Stimulated activated CD8-positive, alpha-beta memory T cell treated with anti-CD3 and anti-CD28 coated beads, Interleukin-7, amount 100 ng/mL, for 24 hours (primary cell): Measurements from ENCODE around the gene CEP83.
"Not testable (repeated sequence)": the region's sequence is repeated elsewhere in the genome, so short reads cannot be mapped to it uniquely, and the experiment has no call there.

Experiments
- DNase-seq: peaks from one replicate; pipeline ENCODE4 v3.0.0-alpha.2; 2020; ENCODE audit warnings: low read depth

Gene CEP83

DNA sequence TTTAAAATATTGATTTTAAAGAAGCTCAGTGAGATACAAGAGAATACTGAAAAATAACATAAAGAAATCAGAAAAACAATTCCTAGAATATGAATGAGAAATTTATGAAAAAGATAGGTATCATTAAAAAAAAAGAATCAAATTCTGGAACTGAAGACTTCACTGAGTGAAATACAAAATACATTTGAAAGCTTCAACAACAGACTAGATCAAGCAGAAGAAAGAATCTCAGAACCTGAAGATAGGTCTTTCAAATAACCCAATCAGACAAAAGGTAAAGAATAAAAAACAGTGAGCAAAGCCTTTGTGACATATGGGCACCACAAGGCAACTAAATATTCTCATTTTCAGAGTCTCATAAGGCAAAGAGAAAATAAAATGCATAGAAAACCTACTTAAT lies 29.4 kb downstream of the CEP83 start:
- no peak for DNase-seq

GRCh38 chr12:94429633-94430032 lies 30.0 kb downstream of the CEP83 start:
- DNase-seq: no peak

DNA sequence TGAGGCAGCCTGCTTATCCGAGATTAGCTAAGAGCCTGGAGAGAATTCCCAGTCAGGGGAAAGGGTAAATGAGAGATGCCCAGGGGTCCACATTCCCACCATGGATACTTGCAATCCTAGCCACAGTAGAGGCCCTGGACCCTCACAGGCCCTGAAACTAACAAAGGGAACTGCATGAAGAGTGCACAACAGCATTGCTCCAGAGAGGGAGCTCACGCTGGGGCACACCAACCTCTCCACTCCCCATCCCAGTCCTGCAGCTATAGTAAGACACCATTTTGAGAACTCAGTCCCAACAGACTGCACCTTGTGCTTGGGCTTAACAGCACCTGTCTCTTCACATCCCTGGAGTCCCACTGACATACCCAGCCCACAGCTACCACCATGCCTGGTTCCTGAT lies 30.5 kb downstream of the CEP83 start:
- no peak for DNase-seq

GRCh38 chr12:94427501-94428381 lies 31.9 kb downstream of the CEP83 start:
- DNase-seq: no peak

DNA sequence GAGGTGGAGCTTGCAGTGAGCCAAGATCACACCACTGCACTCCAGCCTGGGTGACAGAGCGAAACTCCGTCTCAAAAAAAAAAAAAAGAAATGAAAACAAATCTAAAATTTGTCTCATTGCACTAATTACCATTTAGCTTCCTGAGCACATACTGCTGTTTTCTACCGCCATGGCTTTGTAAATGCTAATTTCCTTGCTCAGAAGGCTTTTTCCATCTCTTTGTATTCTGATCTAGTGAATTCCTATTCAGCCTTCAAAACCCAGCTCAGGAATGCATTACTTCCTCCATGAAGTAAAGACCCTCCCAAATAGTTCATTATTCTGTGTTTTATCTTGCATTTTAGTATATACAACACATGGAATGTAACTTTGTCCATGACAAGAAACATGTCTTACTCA lies 33.6 kb downstream of the CEP83 start:
- DNase-seq: no peak

DNA sequence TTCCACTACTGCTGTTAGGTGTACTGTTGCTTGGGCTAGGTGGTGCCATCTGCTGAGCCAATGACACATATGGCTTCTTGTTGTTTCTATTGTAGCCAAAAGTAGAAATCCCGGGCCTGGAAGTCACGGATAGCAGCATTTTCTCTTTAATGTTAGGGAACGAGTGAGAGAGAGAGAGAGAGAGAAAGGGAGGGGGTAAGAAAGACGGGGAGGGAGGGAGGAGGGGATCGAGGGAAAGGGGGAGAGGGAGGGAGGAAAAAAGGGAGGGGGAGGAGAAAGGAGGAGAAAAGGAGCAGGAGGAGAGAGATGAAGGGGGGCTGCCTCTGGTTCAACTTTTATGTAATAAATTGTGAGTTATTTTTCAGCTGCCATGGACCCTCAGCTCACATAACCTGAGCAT lies 34.8 kb downstream of the CEP83 start:
- not testable (repeated sequence) for DNase-seq

DNA sequence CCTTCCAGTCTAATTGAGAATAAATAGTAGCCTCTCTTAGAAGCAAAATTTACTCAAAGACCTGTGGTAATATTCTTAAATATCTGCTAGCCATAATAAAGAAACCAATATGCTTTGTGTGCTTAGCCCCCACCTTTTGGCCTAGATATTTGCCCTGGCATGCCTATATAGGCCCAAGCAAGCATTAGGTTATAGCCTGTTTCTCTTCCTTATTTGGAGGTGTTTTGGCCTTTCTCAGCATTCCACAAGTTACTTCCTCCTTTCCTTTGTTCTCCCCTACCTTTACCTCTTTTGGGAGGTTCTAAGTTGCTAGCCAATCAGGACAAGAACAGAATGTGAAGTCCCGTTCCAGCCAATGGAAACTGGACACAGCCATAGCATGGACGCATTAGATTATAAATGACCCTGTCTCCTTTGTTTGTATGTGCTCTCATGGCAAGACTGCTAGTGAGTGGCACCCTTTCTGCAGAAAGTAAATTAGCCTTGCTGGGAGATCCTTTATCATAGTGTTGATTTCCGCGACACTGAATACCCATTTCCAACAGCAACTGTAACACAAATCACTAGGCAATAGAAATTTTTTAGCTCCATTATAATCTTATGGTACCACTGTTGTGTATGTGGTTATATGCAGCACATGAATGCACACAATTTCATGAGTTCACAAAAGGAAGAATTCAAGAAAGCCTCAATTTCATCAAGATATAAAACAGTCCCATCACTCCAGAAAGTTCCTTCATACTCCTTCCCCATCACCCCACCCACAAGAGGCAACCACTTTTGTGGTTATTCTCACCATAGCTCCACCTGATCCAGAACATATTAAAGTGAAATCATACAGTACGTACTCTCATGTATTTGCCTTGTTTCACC lies 37.6 kb downstream of the CEP83 start:
- DNase-seq: no peak

GRCh38 chr12:94418517-94418916 lies 41.1 kb downstream of the CEP83 start:
- no peak for DNase-seq

DNA sequence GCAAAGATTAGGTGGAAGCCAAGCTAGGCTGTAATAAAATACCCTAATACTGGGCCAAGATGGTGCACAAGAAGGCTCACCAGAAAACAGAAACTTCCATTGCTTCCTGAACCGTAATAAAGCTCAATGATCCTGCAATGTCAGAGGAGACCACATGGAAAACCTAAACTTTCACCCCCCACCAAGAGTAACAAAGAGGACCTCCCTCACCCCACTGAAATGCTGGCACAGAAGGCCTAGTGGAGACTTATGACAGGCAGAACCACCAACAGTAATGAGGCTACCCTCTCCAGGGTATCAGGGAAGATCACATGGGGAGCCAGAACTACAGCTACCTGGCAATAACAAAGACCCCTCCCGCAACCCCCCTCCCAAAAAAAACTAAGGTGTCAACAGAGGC lies 43.1 kb downstream of the CEP83 start:
- DNase-seq: no peak

- no peak for DNase-seq
Measured at GRCh38 chr12:94415066-94415465, 44.6 kb downstream of the CEP83 start.

- no peak for DNase-seq
Measured at GRCh38 chr12:94405413-94406116, 54.1 kb downstream of the CEP83 start.

- DNase-seq: no peak
Measured at GRCh38 chr12:94404854-94405253, 54.8 kb downstream of the CEP83 start.

DNA sequence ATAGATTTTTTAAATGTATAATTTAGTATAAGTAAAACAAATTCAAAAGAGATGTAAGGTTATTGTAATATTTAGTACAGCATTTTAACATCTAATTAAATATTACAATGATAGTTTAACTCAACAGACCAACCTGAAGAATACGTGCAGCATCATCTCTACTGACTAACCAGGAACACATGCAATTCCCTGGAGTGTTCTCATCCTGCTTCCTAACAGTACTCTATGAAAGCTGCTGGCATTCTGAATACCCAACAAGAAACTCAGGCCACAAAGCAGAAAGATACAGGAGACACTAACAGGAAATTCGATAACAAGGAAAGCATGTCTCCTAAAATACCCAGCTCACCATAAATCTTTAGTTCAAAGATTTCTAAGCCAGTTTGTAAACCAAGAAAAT lies 58.3 kb downstream of the CEP83 start:
- no peak for DNase-seq

GRCh38 chr12:94398685-94399084 lies 61.0 kb downstream of the CEP83 start:
- not testable (repeated sequence) for DNase-seq

GRCh38 chr12:94397401-94397800 lies 62.3 kb downstream of the CEP83 start:
- DNase-seq: no peak

GRCh38 chr12:94396014-94396413 lies 63.7 kb downstream of the CEP83 start:
- not testable (repeated sequence) for DNase-seq

GRCh38 chr12:94390130-94390485 lies 69.6 kb downstream of the CEP83 start:
- no peak for DNase-seq

- DNase-seq: not testable (repeated sequence)
Measured at GRCh38 chr12:94389482-94390129, 70.1 kb downstream of the CEP83 start.

GRCh38 chr12:94386422-94386821 lies 73.2 kb downstream of the CEP83 start:
- no peak for DNase-seq

DNA sequence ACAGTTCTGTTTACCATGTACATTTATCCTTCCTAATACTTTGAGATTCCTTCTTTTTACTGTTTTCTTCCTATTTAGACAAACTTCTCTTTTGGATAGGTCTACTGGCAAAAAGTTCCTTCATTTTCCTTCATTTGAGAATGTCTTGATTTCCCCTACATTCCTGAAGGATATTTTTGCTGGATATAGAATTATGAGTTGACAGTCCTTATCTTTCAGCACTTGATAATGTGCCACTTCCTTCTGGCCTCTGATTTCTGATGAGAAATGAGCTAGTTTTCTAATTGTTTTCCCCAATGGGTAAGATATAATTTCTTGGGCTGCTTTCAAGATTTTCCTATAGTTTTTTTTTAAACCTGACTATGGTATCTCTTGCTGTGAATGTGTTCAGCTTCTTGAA lies 75.6 kb downstream of the CEP83 start:
- no peak for DNase-seq

DNA sequence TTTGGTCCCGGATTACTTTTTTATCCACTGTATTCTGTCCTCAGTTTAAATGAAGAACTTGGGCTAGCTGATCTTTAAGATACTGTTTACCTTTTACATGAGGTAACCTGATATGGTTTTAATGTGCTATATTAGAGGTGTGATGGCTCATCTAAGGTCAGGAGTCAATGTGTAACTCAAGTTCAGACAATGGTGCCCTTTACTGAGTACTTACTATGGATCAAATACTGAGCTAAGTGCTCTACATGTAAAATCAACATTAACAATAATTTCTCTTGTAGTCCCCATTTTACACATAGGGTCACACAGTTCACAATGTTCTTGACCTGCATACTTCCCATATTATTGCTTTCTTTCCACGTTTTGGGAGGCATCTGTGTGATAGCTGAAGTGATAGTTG lies 79.2 kb downstream of the CEP83 start:
- DNase-seq: no peak

DNA sequence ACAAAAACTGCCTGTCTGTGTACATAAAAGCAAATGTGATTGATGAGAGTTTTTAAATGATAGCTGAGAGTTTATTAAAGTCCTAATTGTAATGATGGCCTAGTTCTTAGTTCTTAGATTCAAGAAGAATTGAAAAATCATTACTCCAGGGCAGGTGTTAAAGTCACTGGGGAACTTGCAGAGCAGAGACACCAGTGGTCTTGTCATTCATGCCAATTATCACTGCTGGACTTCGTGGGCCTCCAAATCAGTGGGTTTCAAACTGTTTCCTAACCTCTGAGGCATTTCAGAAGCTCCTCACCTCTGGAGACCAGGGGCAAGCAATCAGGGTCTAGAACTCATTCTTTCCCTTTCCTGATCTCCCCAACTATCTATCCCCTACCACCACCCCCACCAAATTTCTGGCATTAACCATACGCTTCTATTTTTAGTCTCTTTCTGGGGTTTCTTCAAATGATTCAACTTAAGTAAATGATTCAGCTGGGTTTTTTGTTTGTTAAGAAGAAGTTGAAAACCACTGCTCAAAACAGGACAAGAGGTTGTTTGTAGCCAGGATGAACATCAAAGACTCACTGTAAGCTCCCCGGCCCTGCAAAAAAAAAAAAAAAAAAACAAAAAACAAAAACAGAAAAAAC lies 80.1 kb downstream of the CEP83 start:
- DNase-seq: no peak
